Lower leg skin (tissue), 3 donors: ENCODE data around the gene LEFTY1.

Source experiments
- POLR2A ChIP-seq, 2 donors: fragments of 450-650 bp; IDR thresholded peaks; one replicate each; pipeline ENCODE4 v1.6.1; 2016 to 2017; ENCODE audit warnings: antibody characterized with exemption in 2 of 2, mild to moderate bottlenecking in 1 of 2, moderate library complexity in 1 of 2
- TF ChIP-seq, protein P1 (sequence below), 3 donors: fragments of 450-650 bp; IDR thresholded peaks; one replicate each; pipeline ENCODE4 v1.5.1; 2016; ENCODE audit warnings: antibody characterized with exemption in 3 of 3, mild to moderate bottlenecking in 3 of 3, moderate library complexity in 2 of 3

DNA sequence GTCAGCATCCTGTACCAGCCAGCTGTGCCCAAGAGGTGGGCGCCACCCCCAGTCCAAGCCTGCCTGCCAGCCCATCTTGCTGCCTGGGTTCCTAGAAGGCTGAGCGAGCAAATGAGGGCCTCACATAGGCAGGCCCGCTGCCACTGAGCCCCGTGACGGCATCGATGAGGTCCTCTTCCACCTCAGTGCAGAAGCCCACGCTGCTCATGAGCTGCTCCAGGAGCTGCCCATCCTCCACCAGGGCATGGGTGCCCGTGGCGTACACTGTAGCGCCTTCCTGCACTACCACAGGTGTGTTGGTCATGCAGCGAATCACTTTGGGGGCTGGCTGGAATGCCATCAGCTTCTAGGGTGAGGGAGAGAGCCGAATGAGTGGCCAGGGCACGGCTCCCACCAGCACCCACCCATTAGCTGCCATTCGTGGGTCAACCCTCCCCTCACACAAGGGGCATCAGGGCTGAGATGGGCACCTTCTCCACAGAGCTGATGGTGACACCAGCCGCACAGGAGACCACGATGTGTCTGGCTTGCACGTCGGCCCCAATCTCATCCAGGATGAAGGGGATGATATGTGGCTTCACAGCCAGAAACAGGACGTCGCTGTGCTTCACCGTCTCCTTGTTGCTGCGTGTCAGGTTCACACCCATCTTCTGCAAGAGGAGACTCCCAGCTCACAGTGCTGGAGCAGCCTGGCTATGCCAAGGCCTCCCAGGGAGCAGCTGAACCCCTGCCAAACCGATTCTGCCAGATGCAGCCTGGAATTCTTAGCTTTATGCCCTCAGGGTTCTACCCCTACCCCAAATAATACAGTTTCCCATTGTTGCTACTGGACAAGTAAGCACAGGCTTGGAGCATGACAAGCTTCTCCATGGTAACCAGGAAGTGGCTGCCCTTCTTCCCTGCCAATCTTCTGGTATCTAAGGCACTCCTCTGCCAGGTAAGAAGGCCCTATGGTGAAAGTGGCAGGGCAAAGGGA, 33.1 kb upstream of the LEFTY1 start:
- TF ChIP-seq, protein P1, sequence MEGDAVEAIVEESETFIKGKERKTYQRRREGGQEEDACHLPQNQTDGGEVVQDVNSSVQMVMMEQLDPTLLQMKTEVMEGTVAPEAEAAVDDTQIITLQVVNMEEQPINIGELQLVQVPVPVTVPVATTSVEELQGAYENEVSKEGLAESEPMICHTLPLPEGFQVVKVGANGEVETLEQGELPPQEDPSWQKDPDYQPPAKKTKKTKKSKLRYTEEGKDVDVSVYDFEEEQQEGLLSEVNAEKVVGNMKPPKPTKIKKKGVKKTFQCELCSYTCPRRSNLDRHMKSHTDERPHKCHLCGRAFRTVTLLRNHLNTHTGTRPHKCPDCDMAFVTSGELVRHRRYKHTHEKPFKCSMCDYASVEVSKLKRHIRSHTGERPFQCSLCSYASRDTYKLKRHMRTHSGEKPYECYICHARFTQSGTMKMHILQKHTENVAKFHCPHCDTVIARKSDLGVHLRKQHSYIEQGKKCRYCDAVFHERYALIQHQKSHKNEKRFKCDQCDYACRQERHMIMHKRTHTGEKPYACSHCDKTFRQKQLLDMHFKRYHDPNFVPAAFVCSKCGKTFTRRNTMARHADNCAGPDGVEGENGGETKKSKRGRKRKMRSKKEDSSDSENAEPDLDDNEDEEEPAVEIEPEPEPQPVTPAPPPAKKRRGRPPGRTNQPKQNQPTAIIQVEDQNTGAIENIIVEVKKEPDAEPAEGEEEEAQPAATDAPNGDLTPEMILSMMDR (IDR thresholded peaks at IDR 0.05), result no peak
- TF ChIP-seq POLR2A (IDR thresholded peaks at IDR 0.05), result no peak
